Urinary bladder (tissue), 4 donors: Measurements from ENCODE around the gene TTR. TPM values are rescaled to one million over a fixed set of nuclear protein-coding genes. Genes with fewer than 3 reads are reported as not detected.

Experiments used
- DNase-seq: peaks from one replicate; pipeline ENCODE4 v3.0.0-alpha.2; 2015; ENCODE audit errors: extremely low spot score
- H3K27ac ChIP-seq: one replicate; pipeline ENCODE4 v1.5.1; 2013; ENCODE audit warnings: low read depth, mild to moderate bottlenecking, moderate library complexity
- H3K36me3 ChIP-seq: one replicate; pipeline ENCODE4 v1.6.1; 2013; ENCODE audit warnings: mild to moderate bottlenecking, moderate library complexity; ENCODE audit not compliant: insufficient read depth
- H3K4me1 ChIP-seq: one replicate; pipeline ENCODE4 v1.6.1; 2013; ENCODE audit warnings: mild to moderate bottlenecking, moderate library complexity; ENCODE audit not compliant: insufficient read depth
- H3K4me3 ChIP-seq: one replicate; pipeline ENCODE4 v1.5.1; 2013; ENCODE audit warnings: low read depth, low read length
- WGBS: extraction: QIAGEN DNeasy Blood & Tissue Kit; methylation state at CpG from one replicate; pipeline ENCODE4 v1.1.7; 2013; 5-methylcytosine and 5-hydroxymethylcytosine counted together
- polyA plus RNA-seq: library from polyadenylated mRNA; stranded (reverse); fragments of 200-250 nt; gene quantifications from one replicate; pipeline ENCODE4 v1.2.3, GENCODE V29; 2013
- total RNA-seq: library from RNA; depleted of rRNA; stranded (reverse); fragments of >200 nt; gene quantifications from one replicate; pipeline ENCODE4 v1.2.3, GENCODE V29; 2014
- donor health status: healthy with polysubstance abuse.
- donor health status: healthy.

The TTR gene
- total RNA-seq: not detected
- polyA plus RNA-seq: 0.82 TPM

DNA sequence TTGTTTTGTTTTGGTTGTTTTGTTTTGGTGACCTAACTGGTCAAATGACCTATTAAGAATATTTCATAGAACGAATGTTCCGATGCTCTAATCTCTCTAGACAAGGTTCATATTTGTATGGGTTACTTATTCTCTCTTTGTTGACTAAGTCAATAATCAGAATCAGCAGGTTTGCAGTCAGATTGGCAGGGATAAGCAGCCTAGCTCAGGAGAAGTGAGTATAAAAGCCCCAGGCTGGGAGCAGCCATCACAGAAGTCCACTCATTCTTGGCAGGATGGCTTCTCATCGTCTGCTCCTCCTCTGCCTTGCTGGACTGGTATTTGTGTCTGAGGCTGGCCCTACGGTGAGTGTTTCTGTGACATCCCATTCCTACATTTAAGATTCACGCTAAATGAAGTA lies at the start of gene TTR:
Gene TTR (plus strand): TSS at position 250 of the 400 bp plus-strand sequence. CDS start 26 bp downstream, at position 276.
- no peaks in the 10 kb centered on the region for H3K4me1 ChIP-seq
- no peak within 1 kb of the TSS for H3K27ac ChIP-seq
- DNase-seq: no peak
- WGBS: 66% methylated on average over 5 of the region's 5 CpGs
- H3K36me3 ChIP-seq: no peaks in the 10 kb centered on the region
- H3K4me3 ChIP-seq: no peak within 1 kb of the TSS

DNA sequence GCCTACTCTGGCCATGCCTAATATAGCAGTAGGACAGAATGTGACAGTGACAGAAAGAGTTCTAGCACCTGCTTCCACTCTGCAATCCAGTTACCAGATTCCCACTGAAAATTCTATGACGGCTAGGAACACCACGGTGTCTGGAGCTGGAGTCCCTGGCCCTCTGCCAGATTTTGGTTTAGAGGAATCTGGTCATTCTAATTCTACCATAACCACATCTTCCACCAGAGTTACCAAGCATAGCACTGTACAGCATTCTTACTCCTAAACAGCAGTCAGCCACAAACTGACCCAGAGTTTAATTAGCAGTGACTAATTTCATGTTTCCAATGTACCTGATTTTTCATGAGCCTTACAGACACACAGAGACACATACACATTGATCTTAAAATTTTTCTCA lies 45.2 kb upstream of the TTR start:
- no peak for DNase-seq
- 75% methylated on average over 2 of the region's 2 CpGs for WGBS

DNA sequence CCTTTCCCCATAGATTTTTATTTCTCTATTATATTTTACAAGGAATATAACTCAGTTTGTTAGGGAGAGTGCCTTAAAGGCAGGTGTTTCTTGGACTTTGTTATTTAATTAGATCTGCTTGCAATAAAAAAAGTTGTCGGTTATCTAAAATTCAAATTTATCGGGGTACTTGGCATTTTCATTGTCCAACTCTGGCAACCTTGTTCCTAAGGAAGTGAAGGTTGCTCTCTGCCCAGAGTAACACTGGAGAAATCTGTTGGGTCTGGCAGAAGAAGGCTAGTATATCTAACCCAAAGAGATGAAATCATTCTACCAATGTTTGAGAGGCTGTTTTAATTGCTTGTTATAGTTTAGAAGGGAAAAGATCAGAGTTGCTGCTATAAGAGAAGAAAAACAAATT lies 42.8 kb upstream of the TTR start:
- Histone ChIP-seq H3K36me3 (no peaks in the 10 kb centered on the region), H3K4me1 (no peaks in the 10 kb centered on the region), H3K4me3 (no peak overlapping the region), H3K27ac (no peak overlapping the region)
- DNase-seq: no peak
- 94% methylated on average over 2 of the region's 2 CpGs for WGBS

More for the DNA sequence above, 45.2 kb upstream of the TTR start:
- Histone ChIP-seq H3K36me3 (no peaks in the 10 kb centered on the region), H3K27ac (no peak overlapping the region), H3K4me3 (no peak overlapping the region), H3K4me1 (no peaks in the 10 kb centered on the region)

DNA sequence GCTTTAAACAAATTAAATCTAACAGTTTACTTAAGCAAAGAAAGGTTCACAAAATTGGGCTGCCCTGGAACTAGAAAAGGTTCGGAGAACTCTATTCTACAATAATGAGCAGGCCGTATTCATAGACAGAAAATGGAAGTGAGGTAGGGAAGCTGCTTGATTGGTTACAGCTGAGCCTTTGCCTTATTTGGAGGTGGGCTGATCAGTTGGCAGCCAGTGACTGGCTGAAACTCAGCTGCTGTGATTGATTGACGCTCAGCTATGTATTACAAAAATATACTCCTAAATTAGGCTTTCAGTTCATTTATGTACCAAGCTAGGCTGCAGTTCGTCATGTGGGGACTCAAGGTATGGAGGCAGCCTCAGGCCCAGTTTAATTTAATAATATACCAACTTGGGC lies 42.3 kb upstream of the TTR start:
- DNase-seq: no peak
- no peaks in the 10 kb centered on the region for H3K36me3 ChIP-seq
- 90% methylated on average over 4 of the region's 4 CpGs for WGBS
- H3K27ac ChIP-seq: no peak overlapping the region
- no peaks in the 10 kb centered on the region for H3K4me1 ChIP-seq
- no peak overlapping the region for H3K4me3 ChIP-seq

DNA sequence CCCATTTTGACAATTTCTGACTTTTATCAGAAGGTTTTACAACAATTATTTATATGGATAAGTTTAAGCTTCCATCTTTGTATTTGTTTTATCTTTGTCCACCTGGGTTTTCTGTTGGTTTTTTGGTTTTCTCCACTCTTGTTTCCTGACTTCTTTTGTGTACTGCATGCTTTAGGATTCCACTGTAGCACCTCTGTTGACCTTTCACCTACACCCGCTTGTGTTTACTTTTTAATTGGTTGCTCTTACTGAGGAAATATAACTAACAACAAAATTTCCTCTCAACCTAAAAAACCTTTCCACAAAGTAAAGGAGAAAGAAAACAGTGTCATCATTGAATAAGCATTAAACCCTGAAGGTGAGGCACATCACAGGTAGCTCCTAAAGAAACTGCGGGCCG lies 39.8 kb upstream of the TTR start:
- no peak for DNase-seq
- no peaks in the 10 kb centered on the region for H3K36me3 ChIP-seq
- H3K27ac ChIP-seq: no peak overlapping the region
- peaks cover 2% of the 10 kb centered on the region for H3K4me1 ChIP-seq
- no peak overlapping the region for H3K4me3 ChIP-seq
- 70% methylated on average over 3 of the region's 3 CpGs for WGBS

DNA sequence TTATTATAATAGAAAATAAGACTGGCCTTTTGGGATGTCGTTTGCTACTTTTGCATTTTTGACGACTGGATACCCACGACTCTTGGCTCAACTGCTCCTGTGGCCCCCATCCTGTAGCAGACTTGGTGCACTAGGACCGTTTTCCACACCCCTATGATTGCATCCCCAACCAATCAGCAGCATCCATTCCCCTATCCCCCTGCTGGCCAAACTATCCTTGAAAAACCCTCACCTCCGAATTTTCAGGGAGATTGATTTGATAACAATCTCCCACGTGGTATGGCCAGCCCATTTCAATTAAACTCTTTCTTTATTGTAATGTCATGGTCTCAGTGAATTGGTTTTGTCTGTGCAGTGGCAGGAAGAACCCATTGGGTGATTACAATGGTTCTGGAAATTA lies 37.9 kb upstream of the TTR start:
- DNase-seq: no peak
- Histone ChIP-seq H3K4me1 (peaks cover 2% of the 10 kb centered on the region), H3K36me3 (no peaks in the 10 kb centered on the region), H3K27ac (no peak overlapping the region), H3K4me3 (no peak overlapping the region)
- WGBS: 37% methylated on average over 6 of the region's 6 CpGs

DNA sequence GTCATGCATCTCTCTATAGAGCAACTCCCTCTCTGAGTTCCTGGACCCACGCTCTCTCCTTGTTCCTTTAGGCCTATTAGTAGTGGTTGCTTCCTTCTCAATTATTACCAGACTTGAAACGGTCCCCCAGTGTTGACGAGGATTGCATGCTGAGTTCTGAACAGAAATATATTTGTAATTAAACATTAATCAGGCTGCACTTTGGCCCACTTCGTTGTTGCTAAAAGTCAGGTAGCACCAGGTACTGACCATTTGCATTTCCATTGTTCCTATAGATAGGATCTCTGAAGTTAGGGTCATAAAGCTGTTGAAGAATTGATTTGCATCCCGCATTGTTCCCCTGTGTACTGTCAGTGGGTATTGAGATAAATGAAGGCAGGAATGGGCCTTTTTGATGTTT lies 36.9 kb upstream of the TTR start:
- peaks cover 2% of the 10 kb centered on the region for H3K4me1 ChIP-seq
- no peak overlapping the region for H3K4me3 ChIP-seq
- no peaks in the 10 kb centered on the region for H3K36me3 ChIP-seq
- DNase-seq: no peak
- WGBS: 68% methylated on average over 5 of the region's 5 CpGs
- H3K27ac ChIP-seq: no peak overlapping the region

DNA sequence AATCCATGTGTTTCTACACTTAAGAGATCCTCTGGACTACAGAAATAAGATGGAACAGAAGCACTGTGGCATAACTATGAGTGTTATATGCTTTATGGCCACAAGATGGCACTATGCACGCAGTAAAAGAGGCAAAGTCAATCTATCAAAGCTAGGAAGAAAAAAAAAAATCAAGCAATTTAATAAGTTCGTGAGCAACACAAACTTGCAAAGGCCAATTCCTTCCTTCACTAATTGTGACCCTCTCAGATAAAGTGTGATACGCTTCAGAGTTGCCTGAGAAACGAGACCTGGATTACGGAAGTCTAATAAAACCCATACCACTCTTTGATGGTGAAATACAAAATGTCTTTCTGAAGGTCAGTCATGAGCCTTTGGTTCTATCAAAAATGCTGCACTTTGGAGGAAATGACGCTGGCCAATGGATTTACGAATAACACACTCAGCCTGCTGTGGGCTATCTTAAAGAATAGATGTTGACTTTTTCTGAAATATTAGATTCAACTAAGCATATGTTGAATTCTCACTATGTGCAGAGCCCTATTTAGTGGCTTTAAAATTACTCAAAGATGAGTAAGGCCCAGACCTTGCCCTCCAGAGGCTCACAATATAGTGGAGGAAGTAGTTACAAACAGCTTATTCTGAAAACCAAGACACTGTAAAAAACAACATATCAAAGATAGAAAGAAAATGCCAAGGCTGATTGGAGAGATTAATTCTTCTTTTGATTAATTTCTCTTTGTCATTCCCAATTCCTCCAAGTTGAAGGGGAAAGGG lies 35.5 kb upstream of the TTR start:
- DNase-seq: peak; percentile 37
- 12% methylated on average over 7 of the region's 7 CpGs for WGBS
- H3K4me3 ChIP-seq: no peak overlapping the region
- no peaks in the 10 kb centered on the region for H3K36me3 ChIP-seq
- H3K27ac ChIP-seq: no peak overlapping the region
- H3K4me1 ChIP-seq: peaks cover 2% of the 10 kb centered on the region

DNA sequence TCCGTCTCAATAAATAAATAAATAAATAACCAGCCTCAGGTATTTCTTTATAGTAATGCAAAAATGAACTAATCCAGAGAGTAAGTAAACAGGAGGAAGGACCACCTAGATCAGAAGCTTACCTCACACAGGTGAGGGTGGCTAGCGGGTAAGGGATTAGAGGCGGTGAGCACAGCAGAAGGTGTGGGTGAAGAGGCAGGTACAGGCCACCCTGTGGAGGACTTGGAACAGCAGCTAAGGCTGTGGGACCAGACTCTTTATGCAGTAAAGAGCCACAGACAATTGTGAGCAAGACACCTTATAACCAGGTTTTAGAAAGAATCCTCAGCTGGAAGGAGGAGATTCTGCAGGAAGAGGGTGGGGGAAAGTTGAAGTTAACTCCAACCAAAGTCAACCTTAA lies 34.2 kb upstream of the TTR start:
- H3K4me3 ChIP-seq: no peak overlapping the region
- H3K36me3 ChIP-seq: no peaks in the 10 kb centered on the region
- DNase-seq: no peak
- H3K4me1 ChIP-seq: peaks cover 2% of the 10 kb centered on the region
- no peak overlapping the region for H3K27ac ChIP-seq
- 95% methylated on average over 3 of the region's 3 CpGs for WGBS

DNA sequence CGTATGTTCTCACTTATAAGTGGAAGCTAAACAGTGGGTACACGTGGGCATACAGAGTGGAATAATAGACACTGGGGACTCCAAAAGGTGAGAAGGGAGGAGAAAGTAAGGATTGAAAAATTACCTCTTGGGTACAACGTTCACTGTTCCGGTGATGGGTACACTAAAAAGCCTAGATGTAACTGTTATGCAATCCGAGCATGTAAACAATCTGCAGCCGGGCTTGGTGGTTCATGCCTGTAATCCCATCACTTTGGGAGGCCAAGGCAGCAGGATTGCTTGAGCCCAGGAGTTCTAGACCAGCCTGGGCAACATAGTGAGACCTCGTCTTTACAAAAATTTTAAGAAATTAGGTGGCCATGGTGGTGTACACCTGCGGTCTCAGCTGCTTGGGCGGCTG lies 33.1 kb upstream of the TTR start:
- DNase-seq: no peak
- Histone ChIP-seq H3K27ac (no peak overlapping the region), H3K4me3 (no peak overlapping the region), H3K4me1 (peaks cover 2% of the 10 kb centered on the region), H3K36me3 (no peaks in the 10 kb centered on the region)
- WGBS: 80% methylated on average over 9 of the region's 9 CpGs

DNA sequence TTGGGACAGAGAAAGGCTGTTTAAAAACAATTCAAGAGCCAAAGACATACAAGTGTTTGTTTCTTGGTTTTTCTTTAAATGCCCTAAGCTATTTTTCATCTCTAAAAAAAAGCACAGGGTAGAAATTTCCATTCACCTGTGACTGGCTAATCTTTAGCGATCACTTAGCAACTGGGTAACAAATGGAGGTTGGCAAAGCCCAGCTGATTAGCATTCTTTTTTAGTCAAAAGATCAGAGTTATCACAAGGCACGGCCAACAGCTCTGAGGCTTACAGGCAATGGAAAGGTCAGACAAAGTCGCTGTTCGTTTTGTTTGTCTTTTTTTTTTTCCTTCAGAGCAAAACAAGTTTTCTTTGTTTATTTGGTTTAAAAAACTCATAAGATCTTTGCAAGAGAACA lies 29.0 kb upstream of the TTR start:
- Histone ChIP-seq H3K27ac (no peak overlapping the region), H3K4me1 (no peaks in the 10 kb centered on the region), H3K4me3 (no peak overlapping the region), H3K36me3 (no peaks in the 10 kb centered on the region)
- DNase-seq: no peak
- WGBS: 51% methylated on average over 4 of the region's 4 CpGs

DNA sequence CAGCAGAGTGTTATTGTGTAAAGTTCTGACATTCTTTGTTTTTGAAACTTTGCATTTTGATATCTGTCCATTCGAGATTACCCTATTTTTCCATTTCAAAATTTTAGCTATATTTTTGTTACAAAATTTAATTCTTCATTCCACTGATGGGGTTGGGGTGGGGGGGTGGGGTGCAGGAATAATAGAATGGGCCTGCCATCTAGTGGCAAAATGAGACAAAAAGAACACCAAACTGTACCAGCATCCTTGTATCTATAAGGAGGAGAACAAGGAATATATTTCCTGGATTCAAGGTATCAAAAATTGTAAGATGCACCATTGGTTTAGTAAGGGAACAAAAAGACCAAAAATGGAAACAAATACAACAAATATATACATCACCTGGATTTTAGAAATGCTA lies 27.9 kb upstream of the TTR start:
- Histone ChIP-seq H3K4me3 (no peak overlapping the region), H3K36me3 (no peaks in the 10 kb centered on the region), H3K4me1 (no peaks in the 10 kb centered on the region), H3K27ac (no peak overlapping the region)
- WGBS: 0% methylated on average over 1 of the region's 1 CpG
- no peak for DNase-seq

DNA sequence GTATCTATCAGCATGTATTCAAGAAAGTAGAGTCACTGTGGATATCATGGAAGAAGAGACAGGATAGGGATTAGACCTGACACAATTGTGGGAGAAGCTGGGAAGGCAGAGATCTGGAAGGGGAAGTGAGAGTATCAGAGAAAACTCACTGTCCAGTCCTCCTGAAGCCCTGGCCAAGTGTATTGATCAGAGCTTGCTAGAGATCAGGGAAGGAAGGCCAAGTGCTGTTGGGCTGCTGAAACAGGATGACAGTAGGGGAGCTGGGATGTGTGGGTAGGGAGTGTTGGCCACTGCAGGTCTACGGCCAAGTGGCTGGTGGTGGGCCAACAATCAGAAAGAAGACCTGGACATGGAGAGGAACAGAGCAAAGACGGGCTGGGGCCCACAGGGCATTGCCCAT lies 26.3 kb upstream of the TTR start:
- no peak for DNase-seq
- Histone ChIP-seq H3K4me3 (no peak overlapping the region), H3K36me3 (no peaks in the 10 kb centered on the region), H3K27ac (no peak overlapping the region), H3K4me1 (no peaks in the 10 kb centered on the region)
- 88% methylated on average over 2 of the region's 2 CpGs for WGBS

DNA sequence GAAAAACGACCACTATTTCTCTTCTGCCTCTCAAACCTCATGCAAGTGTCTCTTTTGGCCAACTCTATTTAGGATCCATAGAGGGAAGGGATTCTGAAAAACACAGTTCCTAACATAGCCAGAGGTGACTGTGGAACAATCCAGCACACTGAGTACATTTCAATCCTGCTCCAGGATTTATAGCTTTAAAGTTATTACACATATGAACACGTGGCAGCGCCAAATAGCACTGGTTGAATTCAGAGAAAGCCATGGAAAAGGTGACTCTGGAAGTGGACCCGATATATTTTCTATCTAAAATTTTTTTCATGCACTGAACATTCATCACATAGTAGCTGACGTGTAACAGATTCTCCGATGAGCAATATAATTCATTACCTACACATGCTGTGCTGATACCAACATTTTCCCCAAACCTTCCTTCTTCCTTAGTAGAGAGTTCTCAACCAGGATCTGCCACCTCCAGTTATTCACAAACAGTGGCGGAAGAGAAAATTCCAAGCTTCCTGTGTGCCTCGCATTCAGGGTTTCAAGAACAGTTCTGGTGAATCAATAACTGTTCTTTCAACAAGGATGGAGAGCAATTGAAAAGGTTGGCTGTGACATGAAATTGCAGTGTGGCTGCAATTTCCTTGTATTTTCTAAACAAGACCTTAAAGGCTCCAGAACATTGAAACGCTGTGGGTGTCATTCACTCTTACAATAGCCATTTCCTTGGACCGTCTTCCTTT lies 25.7 kb upstream of the TTR start:
- Histone ChIP-seq H3K4me3 (no peak overlapping the region), H3K36me3 (no peaks in the 10 kb centered on the region), H3K27ac (no peak overlapping the region), H3K4me1 (no peaks in the 10 kb centered on the region)
- DNase-seq: no peak
- WGBS: 80% methylated on average over 10 of the region's 10 CpGs
